GM18873 (cell line): ENCODE data around the gene UVRAG.
A peak's percentile ranks its signal among the peaks of the same experiment; 100 is the strongest.

ENCODE experiments used
- ATAC-seq: cut with Tn5 transposase; IDR thresholded peaks from one replicate; pipeline ENCODE4 v1.9.1; 2021; ENCODE audit warnings: mild to moderate bottlenecking, moderate library complexity, moderate number of reproducible peaks; ENCODE audit not compliant: unreplicated experiment, low FRiP score

The UVRAG gene

DNA sequence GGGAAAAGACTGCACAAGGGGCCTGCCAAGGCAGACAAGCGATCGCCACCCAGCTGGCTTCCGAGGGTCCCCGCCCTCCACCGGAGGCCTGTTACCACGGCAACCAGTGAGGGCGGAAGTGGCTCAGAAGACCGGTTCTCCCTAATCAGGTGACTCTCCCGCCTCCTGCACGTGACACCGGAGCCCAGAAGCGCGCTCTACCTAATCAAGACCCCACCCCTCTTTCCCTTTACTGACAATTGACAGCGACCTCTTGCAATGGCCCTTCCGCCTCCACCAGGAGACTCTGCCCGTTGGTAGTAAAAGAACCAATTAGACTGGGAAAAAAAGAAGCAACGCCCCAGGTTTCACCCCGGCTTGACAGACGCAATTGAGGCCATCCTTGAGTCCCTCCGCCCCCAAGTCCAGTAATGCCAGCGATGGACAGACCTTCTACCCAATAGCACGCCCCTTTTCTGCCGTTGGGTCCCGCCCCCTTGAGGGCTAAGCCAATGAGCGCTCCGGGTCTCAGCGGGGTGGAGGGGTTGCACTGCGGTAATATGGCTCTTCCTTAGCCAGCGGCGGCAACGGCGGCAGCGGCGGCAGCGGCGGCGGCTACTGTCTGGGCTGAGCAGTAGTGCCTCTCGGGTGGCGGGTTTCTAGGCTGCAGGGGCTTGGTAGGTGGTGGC, at the start of gene UVRAG:
Gene UVRAG, plus strand, starts transcription at position 534 of the 668 bp plus-strand sequence. CDS start 198 bp downstream, outside the sequence.
- peak; percentile 71 for ATAC-seq

DNA sequence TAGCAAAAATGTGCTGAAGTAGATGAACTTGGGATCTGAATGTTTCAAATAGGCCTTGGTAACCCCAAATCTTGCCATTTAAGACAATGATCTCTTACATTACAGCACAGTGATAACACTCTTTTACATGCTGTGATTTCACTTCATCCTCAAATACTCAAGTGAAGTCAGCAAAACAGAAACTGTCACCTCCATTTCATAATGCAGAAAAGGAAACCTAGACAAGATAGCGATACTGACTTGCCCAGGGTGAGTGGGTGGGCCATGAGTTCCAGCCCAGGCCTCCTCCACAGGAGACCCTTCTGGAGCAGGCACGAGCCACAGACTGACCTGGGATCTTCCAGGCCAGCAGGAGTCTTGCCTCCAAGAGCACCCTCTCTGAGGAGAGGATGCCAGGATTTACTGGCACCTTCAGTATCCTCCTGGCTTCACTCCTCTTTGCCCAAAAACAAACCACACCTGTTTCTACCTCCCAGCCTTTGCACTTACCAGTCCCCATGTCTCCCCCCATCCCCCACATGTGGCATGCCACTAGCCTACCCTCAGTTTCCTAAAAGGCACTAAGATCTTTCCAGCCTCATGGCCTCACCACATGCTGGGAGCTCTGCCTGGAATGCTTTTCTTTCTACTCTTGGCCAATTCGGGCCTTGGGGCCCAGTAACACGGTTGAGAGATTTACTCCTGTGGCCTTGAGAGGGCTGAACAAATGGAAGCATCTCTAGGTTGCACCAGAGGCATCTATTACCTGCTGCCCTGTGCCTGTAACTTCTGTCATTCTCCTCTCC, 48.4 kb upstream of the UVRAG start:
- ATAC-seq: no peak

DNA sequence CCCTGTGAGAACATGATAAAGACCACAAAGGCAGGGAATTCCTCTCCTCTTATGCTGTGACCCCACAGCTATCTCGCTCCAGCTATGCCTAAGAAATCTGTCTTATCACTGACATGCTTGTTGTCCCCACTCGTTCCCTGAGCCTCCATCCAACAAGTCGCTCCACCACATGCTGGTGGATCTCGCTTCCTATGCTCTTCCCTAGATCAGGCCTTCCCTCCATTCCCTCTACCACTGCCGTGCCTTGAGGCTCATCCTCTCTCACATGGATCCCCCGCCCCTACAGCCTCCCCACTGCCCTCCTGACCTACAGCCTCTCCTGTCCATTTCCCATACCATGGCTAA, 47.8 kb upstream of the UVRAG start:
- no peak for ATAC-seq

DNA sequence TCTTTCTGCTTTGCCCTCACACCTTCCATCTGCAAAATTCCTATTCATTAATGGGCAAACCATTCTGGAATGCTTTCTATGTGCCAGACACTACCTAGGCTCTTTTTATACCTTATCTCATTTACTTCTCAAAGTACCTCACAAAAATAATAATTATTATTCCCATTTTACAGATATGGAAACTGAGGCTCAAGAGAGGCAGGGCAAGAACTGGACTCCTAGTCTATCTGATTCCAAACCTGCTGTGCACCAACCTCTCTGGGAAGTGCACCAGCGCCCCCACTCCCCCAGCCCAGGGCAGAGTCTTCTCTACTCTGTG, 47.3 kb upstream of the UVRAG start:
- ATAC-seq: no peak

DNA sequence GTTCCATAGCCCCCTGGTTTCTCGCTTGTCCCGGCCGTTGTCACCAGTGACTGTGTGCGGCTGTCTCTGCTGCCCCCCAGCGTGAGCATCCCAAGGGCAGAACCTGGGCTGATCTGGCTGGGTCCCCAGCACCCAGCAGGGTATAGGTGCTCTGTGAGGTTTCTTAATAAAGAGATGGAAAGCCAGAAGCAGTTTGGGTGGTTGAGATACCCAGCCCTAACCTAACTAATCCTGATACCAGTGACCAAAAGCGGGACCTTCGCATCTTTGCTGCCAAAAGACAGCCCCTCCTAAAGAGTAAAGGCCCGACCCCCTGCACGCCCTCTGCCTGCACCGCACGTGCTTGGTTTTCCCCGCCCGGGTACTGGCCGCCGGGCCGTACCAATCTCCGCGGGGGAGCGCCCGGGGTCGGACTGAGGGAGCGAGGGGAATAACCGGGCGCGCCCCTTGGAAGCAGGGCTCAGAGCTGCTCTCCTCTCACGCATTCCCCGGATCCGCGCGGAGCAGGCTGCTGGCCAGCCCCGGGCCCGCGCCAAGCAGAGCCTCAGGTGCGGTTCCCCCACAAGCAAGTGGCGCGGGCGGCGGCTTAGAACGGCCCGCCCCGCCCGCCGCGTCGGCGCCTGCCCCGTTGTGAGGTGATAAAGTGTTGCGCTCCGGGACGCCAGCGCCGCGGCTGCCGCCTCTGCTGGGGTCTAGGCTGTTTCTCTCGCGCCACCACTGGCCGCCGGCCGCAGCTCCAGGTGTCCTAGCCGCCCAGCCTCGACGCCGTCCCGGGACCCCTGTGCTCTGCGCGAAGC, 46.7 kb upstream of the UVRAG start, which contains the start of gene DGAT2:
Gene DGAT2, plus strand, starts transcription at position 667 of the 797 bp plus-strand sequence. CDS start 214 bp downstream, outside the sequence.
- ATAC-seq: peak; percentile 55

DNA sequence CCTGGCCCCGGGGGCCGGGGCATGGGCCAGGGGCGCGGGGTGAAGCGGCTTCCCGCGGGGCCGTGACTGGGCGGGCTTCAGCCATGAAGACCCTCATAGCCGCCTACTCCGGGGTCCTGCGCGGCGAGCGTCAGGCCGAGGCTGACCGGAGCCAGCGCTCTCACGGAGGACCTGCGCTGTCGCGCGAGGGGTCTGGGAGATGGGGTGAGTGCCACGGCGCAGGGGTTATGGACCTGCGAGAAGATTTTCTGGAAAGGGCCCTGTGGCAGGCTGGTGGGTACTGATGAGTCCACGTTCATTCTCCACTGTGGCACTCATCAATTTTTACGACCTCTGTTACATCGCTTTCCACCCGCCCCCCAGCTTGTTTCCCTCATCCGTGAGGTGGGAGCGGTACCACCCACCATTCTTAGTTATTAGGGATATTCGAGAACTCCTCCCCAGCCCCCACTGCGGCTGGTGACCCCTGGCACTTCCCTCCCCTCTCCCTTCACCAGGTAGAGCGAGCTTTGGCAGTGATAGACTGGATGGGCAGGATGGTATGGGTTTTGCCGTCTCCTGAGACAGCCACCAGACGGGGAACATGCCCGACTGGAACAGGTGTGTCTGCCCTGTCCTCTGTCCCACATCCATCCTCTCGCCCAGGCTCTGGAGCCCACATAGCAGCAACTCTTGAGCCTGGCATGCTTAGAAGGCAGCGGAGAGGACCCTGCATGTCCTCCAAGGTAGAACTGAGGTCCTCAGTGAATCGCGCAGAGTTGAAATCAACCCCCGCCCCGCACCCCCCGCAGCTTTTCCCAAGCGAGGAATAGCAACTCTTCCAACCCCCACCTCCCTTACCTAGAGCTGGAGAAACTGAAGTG, 45.9 kb upstream of the UVRAG start:
- no peak for ATAC-seq

- ATAC-seq: no peak
These were observed 44.9 kb upstream of the UVRAG start for GRCh38 chr11:75770102-75770501.

DNA sequence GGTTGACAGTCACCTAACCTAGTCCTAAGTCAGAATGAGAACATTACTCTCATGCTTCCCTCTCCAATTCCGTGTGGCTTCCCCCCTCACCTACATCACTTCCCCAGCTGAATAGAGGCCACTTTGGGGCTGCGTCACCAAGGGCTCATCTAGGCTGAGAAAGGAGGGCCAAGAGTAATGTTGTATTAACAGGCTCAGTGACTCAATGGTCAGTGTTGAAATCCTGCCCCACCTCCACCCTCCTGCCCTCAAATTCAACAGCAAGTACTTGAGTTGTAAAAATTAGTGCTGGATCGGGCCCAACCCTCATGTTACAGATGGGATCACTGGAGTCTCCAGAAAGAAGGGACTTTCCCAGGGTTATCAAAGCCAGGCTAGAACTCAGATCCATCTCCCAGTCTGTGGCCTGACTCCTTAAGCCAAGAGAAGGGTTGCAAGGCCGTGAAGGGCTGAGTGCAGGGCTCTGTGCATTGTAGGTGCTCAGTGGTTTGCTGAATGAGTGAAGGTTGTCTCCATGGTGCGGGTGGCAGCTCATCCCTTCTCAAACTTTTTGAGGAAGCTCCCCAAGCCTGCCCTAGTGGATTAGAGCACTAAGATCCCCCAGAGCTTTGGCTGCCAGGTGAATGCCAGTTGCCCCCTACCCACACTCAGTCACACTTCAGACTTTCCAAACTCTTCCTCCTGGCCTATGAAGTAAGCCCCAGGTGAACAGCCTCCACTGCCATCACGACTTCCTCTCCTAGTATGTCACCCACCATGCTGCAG, 43.2 kb upstream of the UVRAG start:
- no peak for ATAC-seq

- ATAC-seq: peak; percentile 80
These were observed 41.2 kb upstream of the UVRAG start for GRCh38 chr11:75773595-75774353.

- no peak for ATAC-seq
These were observed 40.0 kb upstream of the UVRAG start for GRCh38 chr11:75775056-75775455.

GRCh38 chr11:75776546-75776945, 38.5 kb upstream of the UVRAG start:
- no peak for ATAC-seq

- ATAC-seq: no peak
These were observed 37.4 kb upstream of the UVRAG start for GRCh38 chr11:75777461-75778110.

GRCh38 chr11:75778962-75779361, 36.0 kb upstream of the UVRAG start:
- no peak for ATAC-seq

DNA sequence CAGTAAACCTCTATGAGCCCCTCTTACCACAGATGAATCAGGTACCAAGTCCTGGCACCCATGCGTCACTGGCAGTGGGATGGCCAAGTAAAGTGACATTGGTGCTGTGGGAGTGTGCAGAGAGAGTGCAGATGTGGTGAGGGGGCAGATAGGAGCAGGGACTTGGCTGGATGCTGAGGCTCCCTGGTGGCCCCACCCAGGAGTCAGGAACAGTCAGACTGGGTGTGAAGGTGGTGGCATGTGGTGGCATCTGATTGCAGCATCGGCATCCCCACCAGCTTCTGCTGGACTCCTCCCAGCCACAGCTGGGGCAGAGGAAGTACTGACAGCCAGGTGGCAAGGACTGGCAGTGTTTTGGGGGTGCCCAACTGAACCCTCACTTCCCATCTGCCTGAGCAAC, 35.0 kb upstream of the UVRAG start:
- no peak for ATAC-seq

DNA sequence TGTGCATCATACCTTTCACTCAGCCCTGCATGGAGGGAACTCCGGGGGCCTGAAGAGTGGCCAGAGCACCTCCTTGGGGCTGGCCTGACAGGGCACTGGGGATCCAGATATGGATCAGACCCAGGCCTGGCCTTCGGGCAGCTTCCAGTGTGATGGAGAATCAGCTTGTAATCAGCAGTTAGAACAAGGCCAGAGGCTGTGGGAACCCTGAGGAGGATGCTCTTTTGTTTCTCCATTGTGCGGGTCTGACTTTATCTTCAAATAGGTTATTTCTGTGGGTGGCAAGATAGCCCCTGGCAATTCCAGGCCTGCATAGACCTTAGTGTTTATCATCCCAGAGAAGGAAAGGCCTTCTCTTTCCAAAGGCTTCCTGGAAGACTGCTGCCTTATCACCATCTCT, 34.1 kb upstream of the UVRAG start:
- ATAC-seq: no peak

DNA sequence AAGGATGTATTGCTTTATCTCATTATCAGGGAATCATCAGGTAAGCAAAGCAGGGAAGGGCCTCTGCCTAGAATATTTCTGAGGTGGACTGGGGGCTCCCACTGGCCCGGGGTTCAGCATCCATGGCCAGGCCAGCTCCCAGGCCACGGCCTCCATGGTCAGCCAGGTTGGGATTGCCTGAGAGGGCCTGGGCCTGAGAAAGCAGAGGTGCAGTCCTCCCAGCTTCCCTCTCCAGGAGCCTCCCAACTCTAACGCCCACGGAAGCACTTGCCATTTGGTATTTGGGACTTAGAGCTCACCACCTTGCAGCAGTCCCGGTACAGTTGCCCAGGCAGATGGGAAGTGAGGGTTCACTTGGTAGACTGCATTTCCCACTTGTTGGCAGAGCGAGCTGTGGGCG, 33.7 kb upstream of the UVRAG start:
- no peak for ATAC-seq

DNA sequence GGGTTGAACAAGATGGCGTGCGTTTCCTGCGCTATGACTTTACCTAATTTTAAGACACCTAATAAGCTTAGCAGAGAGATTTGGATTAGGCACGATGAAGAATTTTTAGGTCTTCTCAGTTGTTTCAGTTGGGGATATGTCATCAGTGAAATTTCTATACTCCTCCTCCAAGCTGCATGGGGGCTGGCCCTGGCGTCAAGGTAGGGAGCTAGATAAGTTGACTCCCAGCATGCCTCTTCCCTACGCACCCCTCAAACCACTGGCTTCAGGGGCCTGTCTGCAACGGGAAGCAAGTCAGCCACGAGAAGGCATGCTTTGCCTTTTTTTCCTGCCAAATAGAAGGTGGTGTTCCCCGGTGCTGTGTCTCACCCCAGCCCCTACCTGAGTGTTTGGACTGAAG, 33.2 kb upstream of the UVRAG start:
- no peak for ATAC-seq

DNA sequence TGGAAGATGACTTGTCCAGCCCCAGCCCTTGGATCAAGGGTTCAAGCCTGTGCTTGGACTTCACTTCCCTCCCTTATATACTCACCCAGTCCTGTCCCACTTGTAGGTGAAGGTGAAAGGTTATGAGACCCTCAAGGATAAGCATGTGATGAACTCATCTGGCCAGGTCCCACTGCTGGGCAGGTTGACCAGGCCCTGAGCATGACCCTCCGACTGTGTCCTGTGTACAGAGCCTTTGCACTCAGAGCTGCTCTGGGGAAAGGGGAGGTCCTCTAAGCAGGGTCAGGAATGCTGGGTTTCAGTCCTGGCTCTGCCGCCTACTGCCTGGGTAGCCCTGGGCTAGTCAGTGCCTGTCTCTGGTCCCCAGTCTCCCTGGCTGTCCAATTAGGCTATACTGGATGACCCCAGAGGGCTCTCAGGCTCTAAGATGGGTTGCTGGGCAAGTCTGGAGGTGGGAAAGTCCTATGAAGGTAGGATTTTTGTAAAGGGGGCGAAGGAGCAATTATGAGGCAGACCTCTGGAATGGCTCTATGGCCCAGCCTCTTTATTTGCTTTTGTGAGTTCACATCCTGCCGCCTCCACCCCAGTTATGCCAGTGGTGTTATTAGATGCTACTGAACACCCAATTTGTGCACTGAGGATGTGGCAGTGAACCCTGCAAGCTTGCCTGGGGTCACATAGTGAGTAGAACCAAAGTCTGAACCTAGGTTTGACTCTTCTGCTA, 32.3 kb upstream of the UVRAG start:
- ATAC-seq: no peak
